ENCODE measurements around the gene C1orf21.

The C1orf21 gene

GRCh38 chr1:184569106-184569505, 182.3 kb downstream of the C1orf21 start:
- TF ChIP-seq TCF4 (CRISPR knock-in tag; IDR thresholded peaks at IDR 0.05; ENCODE audit: borderline replicate concordance) (no peak), PATZ1 (CRISPR knock-in tag; IDR thresholded peaks at IDR 0.05; ENCODE audit: borderline replicate concordance) (no peak), ARNTL (CRISPR knock-in tag; IDR thresholded peaks at IDR 0.05; ENCODE audit: borderline replicate concordance, low read depth) (no peak), TSHZ2 (CRISPR knock-in tag; IDR thresholded peaks at IDR 0.05) (no peak), CSDC2 (CRISPR knock-in tag; IDR thresholded peaks at IDR 0.05) (no peak)
- no peak for ATAC-seq

GRCh38 chr1:184574588-184574987, 187.8 kb downstream of the C1orf21 start:
- no peak for TF ChIP-seq GLIS3 (CRISPR knock-in tag; IDR thresholded peaks at IDR 0.05)
- ATAC-seq, result no peak

- ATAC-seq, result no peak
- TF ChIP-seq ZNF565 (CRISPR knock-in tag; conservative IDR thresholded peaks at IDR 0.05; ENCODE audit: low read depth), result no peak
- no peak for TF ChIP-seq ARNTL (CRISPR knock-in tag; IDR thresholded peaks at IDR 0.05; ENCODE audit: borderline replicate concordance, low read depth)
- TF ChIP-seq ISL1 (CRISPR knock-in tag; IDR thresholded peaks at IDR 0.05), result no peak
- TF ChIP-seq PATZ1 (CRISPR knock-in tag; IDR thresholded peaks at IDR 0.05; ENCODE audit: borderline replicate concordance), result no peak
- TF ChIP-seq CSDC2 (CRISPR knock-in tag; IDR thresholded peaks at IDR 0.05), result no peak
- TF ChIP-seq ZNF8 (CRISPR knock-in tag; IDR thresholded peaks at IDR 0.05), result no peak
- no peak for TF ChIP-seq TCF4 (CRISPR knock-in tag; IDR thresholded peaks at IDR 0.05; ENCODE audit: borderline replicate concordance)
- TF ChIP-seq CSRNP3 (CRISPR knock-in tag; IDR thresholded peaks at IDR 0.05), result no peak
- no peak for TF ChIP-seq ZFP30 (CRISPR knock-in tag; IDR thresholded peaks at IDR 0.05)
- no peak for TF ChIP-seq ESRRG (CRISPR knock-in tag; IDR thresholded peaks at IDR 0.05)
- no peak for TF ChIP-seq ZNF70 (CRISPR knock-in tag; IDR thresholded peaks at IDR 0.05)
- no peak for TF ChIP-seq OSR1 (CRISPR knock-in tag; IDR thresholded peaks at IDR 0.05)
- TF ChIP-seq BACH2 (CRISPR knock-in tag; IDR thresholded peaks at IDR 0.05; ENCODE audit: borderline replicate concordance), result no peak
- TF ChIP-seq TSHZ2 (CRISPR knock-in tag; IDR thresholded peaks at IDR 0.05), result no peak
- no peak for TF ChIP-seq ZFP3 (CRISPR knock-in tag; IDR thresholded peaks at IDR 0.05)
- no peak for TF ChIP-seq POU6F1 (CRISPR knock-in tag; IDR thresholded peaks at IDR 0.05; ENCODE audit: borderline replicate concordance, low read depth)
These were observed 190.0 kb downstream of the C1orf21 start for GRCh38 chr1:184576822-184577221.
